Stimulated activated CD4-positive, alpha-beta T cell treated with anti-CD3 and anti-CD28 coated beads, Interleukin-1b, Interleukin-23, amount 100 ng/mL, for 24 hours (primary cell): ENCODE measurements around the gene AMPH.

Experiments
- DNase-seq, 4 experiments: peaks; one replicate each; pipeline ENCODE4 v3.0.0-alpha.2; 2020; ENCODE audit warnings: low read depth in 4 of 4, low spot score in 1 of 4

AMPH gene

DNA sequence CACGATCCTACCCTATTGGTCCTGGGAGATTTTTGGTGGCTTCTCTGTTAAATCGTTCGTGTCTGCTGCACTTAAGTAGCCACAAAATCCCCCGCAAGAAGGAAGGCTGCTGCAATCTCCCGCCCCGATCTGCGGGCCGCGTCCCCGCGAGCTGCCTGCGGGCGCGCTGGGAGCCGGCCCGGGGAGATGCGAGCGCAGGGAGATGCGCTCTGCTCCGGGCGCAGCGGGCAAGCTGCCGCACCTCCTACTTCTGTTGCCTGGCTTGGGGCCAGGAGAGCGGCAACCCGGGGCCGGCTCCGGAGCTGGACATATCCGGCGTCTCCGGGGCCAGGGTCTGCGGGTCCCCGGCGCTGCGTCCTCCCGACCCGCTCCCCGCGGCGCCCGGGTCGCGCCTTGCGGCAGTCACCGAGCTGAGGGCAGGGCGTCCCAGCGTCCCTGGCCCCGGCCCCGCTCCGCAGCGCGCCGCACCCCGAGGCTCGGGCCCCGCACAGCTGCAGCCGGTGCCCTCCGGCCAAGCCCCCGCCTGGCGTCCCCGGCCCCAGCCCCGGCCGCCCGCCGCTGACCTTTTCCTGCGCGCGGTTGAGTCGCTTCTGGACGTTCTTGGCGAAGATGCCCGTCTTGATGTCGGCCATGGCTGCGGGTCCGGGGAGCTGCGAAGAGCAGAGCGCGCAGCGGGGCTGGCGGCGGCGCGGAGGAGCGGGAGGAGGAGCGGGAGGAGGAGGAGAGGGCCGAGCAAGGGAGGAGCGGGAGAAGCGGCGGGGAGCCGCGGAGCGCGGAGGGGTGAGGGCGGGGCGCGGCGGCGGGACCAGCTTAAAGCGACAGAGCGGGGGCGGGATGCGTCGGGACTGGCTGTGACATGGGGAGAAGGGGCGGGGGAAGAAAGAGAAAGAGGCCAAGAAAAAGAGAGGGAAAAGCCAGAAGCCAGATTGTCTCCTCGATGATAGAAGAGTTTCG, at the start of gene AMPH:
AMPH (minus strand) TSS at position 654 of the 954 bp plus-strand sequence; CDS start at position 632, 22 bp downstream.
- DNase-seq: peak in 2 of 4 experiments; percentile 12 to 30

DNA sequence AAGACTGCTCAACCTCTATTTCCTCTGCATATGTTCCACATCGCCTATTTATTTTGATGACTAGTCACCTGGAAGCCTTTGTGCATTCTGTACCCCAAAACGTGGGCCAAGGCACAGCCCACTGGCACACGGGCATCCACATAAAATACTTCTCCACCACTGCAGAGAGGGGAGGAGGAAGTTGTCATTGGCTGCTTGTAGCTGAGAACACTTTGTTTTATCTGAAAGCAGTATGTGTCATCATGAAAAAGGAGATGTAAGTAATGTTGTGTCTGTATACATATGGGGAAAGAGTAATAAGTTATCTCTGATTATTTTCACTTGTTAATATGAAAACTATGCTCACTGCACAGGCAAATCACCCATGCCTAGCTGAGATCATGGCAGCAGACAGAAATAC, 48.2 kb upstream of the AMPH start:
- DNase-seq: no peak

DNA sequence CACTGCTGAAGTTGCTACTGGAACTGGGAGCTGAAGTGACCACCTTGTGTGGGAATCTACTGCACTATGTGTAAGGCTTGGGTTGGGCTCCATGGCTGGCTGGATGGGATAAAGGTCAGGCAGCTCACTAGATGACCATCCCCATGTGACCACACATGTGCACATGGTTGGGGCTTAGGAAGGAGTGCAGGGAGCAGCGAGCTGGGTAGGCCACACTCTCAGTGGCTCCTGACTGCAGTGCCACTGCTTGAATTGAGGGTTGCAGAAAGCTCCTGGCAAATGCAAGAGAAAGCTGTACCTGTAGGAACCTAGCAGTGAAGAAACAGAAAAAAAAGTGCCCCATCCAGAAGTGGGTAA, 47.5 kb upstream of the AMPH start:
- no peak for DNase-seq

DNA sequence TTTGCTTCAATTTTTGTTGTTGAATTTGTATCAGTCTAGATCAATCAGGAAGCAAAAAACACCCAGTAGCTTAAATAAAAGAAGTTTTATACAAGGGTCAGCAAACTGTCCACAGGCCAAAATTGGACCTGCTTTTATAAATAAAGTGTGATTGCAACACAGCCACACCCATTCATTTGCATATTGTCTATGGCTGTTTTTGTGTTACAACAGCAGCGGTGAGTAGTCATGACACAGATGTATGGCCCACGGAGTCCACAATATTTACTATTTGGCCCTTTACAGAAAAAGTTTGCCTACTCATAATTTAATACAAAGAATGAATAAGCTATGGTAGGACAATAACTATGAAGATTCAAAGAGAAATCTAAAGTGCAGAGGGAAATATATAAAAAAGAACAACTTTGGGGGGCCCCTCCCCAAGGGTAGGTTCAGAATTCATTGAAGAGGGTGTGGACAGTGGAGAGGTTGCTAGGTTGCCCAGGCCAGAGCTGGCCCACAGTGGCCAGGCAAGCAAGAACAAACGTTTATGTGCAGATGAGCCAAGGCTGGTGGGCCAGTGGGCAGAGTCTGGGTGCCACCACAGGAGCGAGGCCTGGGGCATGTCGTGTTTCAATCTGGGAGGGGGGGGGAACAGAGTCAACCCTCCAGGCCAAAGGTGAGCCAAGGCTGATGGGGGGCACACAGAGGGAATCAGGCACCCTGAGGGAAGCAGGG, 47.0 kb upstream of the AMPH start:
- DNase-seq: no peak

DNA sequence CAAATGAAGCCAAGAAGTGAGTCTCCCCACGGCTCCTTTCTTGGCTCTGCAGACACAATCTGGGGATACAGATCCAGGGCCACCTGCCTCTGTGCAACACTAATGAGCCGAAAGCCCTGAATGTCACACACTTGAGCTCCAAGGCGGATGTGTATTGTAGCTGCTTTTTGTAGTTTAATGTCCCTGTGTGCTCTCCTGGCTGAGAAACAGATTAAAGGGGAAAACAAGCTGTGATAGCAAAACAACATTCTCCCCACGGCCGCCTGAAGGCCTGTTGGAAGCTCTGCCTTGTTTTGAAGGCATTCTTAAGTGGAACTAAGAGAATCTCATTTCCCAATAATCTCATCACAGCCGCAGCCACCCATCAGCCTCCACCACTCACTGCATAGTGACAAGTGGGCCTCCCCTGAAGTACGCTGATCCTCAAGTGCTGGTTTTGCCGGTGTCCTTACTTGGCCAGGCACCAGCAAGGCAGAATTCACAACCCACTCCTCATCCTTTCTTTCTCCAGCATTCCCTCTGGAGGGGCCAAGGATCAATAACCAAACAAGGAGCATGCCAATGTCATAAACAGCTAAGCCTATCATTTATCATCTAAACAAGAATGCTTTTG, 44.4 kb upstream of the AMPH start:
- no peak for DNase-seq

DNA sequence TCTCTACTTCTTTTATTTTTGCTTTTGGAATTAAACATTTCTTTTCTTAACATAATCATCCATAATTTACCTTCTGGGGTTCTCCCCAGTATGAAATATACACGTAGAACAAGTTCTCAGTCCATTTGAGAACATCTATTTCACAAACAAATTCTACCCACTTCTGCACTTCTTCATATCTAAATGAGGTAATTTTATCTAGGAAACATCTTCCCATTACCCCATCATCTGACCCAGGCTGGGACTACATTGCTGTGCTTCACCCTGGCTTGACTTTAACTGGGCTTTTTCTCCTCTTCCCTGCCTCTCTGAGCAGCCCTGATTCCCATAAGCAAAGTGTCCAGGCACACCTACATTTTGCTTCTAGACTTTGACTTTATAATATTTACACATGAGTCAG, 43.3 kb upstream of the AMPH start:
- no peak for DNase-seq

DNA sequence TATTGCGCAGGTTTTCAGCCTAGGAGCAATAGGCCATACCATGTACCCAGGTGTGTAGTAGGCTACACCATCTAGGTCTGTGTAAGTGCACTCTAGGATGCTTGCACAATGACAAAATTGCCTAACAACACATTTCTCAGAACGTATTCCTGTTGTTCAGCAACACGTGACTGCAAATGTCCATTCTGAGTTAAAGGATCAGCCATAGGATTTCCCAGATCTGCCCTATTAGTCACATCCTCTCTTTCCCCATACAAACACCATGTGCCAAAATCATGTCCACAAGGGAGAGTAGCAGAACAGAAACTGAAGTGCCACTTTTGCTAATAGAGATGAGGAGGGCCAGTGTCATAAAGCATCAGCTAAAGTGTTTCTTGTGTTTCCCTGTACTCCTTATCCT, 42.6 kb upstream of the AMPH start:
- no peak for DNase-seq

DNA sequence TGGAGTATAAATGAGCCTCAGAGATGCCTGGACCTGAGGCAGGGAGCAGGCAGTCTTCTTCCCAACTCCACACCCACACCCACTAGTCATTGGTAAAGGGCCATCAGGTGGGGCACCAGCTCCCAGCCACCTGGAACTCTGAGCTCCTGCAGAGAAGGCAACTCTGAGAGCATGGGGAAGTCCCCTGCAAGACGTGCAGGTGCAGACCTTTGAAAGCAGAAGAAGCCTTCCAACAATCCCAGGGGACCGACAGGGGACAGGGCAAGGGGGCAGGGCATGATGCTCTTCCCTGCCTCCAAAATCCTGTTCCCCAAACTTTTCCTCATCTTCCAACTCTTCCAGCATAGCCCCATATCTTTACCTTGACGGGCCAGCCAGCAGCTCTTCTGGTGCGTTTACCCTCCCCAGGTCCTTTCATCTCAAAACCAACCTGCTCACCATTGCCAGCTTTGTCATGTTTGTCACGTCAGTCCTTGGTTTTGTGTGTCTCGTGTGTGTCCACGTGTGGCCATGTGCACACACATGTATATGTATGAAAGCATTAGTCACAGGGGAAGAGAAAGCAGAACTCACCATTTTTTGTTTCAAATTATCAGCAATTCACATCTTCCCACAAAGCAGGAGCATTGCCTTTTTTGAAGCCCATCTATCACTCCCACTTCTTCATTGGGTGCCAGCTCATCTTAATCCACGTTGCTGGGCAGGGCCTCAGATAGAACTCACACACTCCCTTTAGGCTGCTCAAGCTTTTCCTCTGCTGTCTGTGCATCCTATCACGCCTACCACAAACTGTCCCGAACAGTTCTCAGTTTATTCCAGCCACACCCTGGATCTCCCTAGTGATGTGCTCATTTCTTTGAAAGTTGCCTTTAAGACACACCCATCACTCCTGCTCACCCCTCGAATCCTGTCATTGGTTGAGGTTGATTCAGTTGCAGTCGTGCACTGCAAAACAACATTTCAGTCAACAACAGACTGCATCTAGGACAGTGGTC, 41.0 kb upstream of the AMPH start:
- no peak for DNase-seq

DNA sequence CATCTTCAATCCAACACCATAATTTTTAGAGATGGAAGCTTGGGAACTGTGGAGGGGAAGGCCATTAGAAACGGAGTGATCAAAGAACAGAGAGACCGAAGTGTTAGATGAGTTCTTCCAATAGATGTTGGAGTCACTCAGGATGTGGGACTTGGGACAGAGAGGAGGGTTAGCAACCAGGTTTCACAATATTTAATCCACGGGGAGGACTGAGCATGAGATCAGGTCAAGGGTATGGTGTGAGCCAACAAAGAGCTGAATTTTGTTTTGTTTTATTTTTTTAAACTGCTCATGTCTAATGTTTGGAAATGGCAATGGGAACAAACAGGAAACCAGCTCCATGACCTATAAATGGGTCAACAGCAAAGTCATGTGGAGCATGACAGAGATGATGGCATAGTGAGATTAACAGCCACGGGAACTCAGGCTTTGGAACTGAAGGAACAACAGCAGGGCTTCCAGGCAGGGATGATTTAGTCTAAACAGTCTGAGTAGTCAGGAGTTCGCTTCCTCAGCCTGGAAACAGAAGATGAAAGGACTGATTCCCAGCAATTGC, 38.9 kb upstream of the AMPH start:
- no peak for DNase-seq

DNA sequence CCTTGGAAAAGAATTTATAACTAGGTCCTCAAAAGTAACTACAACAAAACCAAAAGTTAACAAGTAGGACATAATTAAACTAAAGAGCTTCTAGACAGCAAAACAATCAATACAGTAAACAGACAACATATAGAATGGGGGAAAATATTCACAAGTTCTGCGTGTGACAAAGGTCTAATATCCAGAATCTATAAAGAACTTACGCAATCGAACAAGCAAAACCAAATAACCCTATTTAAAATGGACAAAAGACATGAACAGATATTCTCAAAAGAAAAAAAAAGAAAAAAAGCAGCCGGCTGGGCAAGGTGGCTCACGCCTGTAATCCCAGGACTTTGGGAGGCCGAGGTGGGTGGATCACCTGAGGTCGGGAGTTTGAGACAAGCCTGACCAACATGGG, 33.8 kb upstream of the AMPH start:
- no peak for DNase-seq

DNA sequence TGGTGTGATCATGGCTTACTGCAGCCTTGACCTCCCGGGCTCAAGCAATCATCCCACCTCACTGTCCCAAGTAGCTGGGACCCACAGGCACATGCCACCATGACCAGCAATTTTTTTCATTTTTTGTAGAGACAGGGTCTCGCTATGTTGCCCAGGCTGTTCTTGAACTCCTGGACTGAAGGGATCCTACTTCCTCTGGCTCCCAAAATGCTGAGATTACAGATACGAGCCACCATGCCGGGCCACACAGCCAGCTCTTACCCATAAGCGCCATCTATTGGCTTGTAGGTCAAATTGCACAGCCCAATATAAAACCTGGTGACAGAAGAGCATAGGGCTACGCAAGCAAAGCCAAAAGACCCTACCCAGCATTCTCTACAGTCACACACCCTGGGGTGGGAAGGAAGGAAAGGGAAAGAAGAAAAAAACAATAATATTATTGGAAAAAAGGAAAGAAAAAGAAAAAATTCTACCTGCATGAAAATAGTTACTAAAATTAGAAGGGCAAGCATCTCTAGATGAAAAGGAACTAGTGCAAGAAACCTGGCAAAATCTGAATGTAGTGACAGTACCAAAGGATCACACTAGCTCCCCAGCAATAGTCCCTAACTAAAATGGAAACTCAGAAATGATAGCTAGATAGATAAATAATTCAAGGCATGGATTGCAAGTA, 29.4 kb upstream of the AMPH start:
- DNase-seq: peak in 1 of 4 experiments; percentile 4

DNA sequence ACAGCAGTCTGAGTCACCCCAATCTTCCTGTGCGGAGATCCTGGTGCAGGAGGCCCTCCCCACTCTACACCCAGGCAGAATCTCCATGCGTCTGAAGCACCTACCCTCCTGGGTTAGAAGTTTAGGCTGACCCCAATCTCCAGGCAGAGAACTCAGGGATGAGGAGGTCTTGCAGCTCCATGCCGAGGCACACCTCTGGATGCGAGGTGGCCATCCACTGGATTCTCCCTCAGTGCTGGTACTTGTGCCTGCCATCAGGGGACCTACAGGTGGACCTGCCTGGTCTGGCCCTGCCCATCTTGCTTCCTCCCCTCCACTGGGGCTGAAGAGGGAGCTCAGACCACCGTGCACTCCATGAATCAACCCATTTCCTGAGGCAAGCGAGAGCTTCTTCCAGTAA, 28.8 kb upstream of the AMPH start:
- DNase-seq: no peak

DNA sequence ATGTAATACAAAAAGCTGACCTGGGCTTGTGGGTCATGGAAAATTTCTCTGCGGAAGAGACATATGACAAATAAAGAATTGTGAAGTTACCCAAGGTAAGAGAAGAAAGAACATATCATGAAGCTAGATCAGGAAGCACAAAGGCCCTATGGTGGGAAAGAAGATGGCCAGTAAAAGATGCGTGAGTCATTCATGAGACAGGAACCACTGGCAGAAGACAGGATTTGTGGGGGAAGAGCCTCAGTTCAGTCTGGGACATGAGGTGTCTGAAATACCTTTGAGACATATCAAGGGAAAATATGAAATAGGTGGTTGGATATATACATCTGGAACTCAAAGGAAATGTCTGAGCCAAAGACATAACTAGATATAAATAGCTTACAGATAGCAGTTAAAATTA, 27.7 kb upstream of the AMPH start:
- no peak for DNase-seq

DNA sequence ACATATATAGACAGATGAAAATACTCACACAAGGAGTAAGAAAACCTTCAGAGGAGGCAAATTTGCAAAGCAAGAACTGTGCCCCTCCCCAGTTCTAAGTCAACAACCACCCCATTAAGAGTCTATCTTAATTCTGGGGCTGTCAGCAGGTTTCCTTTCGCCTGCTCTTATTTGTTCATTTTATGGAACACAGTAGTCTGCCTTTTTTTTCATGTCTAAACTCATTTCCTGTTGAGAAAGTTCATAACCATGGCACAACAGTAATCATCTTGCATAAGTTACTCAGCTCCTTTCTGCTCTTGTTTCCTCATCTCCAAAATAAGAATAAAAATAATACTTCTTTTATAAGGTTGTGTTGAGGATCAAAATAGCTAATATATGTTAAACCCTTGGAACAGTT, 25.8 kb upstream of the AMPH start:
- DNase-seq: no peak

DNA sequence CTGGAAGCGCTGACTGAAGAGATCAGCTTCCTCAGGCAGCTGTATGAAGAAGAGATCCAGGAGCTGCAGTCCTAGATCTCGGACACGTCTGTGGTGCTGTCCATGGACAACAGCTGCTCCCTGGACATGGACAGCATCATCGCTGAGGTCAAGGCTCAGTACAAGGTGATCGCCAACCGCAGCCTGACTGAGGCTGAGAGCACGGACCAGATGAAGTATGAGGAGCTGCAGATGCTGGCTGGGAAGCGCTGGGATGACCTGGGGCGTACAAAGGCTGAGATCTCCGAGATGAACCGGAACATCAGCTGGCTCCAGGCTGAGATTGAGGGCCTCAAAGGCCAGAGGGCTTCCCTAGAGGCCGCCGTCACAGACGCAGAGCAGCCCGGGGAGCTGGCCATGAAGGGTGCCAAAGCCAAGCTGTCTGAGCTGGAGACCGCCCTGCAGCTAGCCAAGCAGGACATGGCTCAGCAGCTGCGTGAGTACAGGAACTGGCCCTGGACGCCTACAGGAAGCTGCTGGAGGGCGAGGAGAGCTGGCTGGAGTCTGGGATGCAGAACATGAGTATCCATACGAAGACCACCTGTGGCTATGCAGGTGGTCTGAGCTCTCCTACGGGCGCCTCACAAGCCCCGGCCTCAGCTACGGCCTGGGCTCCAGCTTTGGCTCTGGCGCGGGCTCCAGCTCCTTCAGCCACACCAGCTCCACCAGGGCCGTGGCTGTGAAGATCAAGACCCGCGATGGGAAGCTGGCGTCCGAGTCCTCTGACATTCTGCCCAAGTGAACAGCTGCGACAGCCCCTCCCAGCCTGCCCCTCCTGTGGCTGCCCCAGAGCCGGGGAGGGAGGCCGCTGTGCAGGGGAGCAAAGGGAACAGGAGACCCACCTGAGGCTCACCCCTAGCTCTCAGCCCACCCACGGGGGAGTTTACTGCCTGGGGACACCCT, 24.9 kb upstream of the AMPH start:
- no peak for DNase-seq

DNA sequence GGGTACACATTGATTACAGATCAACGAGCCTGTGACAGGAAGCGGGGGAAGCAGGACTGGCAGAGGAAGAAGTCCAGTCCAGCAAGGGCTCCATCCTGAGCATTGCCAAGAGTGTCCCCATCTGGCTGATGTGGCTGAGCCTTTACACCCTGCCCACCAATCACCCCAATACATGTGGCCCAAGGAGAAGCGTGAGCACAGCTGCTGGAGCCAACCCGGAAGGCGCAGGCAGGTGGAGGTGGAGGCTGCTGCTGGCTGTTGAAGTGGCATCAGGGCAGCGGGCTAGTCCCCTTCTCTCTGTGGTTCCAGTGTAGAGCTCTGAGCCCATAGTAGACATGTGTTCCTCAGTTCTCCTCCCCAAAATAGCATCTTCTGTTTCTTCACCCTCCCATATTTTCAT, 6.8 kb upstream of the AMPH start:
- DNase-seq: no peak

DNA sequence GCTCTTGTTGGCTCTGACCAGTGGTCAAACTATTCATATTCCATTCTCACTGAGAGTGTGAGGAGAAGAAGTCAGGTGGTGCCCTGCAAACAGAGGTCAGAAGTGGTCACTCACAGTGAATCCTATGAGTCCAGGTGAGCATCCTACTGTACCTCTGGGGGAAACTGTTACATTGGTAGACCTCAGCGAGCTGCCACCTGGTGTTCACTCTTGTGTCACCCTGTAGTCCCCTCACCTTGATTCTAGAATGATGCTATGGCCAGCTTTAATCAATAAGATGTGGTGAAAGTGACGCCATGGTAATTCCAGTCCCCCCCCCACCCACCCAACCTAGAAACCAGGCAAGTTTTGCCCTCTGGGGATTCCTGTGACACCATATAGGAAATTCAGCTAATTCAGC, 1.2 kb upstream of the AMPH start:
- no peak for DNase-seq

DNA sequence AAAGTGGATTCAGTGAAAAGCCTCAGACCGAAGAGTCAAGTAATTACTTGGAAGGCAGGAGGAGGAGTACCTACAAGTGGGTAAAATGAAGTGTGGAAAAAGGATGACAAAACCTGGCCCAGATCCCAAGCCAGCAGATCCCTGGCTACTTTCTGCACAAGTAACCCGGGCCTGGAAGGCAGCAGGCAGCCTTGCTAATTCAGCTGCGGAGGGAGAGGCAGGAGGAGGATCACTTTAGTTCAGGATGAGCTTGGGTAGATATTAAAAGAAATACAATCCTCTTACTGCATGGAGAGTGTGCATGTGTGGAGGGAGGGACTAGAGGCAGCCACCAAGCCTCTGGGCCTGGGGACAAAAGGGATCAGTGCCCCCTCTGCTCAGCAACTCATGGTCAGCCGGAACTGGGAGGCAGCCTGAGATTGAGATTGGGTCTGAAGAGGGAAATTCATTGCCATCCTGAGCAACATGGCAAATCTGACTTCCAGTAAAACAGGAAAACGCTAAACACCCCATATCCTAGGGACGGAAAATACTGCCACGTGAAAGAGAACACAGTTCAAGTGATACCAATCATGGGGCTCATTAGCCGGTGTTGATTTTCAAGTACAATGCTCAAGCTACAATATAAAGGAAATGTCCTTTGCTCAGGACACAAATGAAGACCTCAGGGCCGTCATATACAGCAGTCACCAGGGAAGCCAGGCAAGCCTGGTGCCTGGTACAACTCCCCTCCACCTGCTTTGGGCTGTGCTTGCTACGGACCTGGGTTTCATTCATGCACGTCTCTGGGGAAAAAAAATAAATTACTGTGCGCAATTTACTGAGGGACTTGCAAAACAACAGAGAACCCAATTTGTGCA, 1.3 kb downstream of the AMPH start:
- DNase-seq: no peak
